Loucy (cell line): ENCODE results near the gene UNC5C.

Experiments
- H2AFZ ChIP-seq: fragments of 200-600 bp; sonication (generic); 2 replicates; pipeline ENCODE4 v1.6.0; 2016; ENCODE audit warnings: antibody characterized with exemption, mild to moderate bottlenecking, low read length, moderate library complexity
- H3F3A ChIP-seq: fragments of 200-600 bp; 2 replicates; pipeline ENCODE4 v1.6.0; 2016; ENCODE audit warnings: antibody characterized with exemption, low read depth, mild to moderate bottlenecking
- H3K27me3 ChIP-seq: fragments of 200-600 bp; sonication (generic); 2 replicates; pipeline ENCODE4 v1.6.1; 2014; ENCODE audit warnings: low read length, mild to moderate bottlenecking; ENCODE audit not compliant: insufficient read depth, poor library complexity, severe bottlenecking
- H3K36me3 ChIP-seq: fragments of 200-600 bp; sonication (generic); 2 replicates; pipeline ENCODE4 v1.6.1; 2016; ENCODE audit warnings: low read length; ENCODE audit not compliant: insufficient read depth
- H3K4me1 ChIP-seq: fragments of 200-600 bp; sonication (generic); 2 replicates; pipeline ENCODE4 v1.5.1; 2014; ENCODE audit warnings: low read length, mild to moderate bottlenecking; ENCODE audit not compliant: insufficient read depth, poor library complexity, severe bottlenecking
- H3K4me2 ChIP-seq: fragments of 200-600 bp; sonication (generic); 2 replicates; pipeline ENCODE4 v1.6.0; 2014; ENCODE audit warnings: antibody characterized with exemption, low read length, low read depth, mild to moderate bottlenecking; ENCODE audit not compliant: poor library complexity, severe bottlenecking
- H3K4me3 ChIP-seq: fragments of 200-600 bp; sonication (generic); 2 replicates; pipeline ENCODE4 v1.5.1; 2014; ENCODE audit warnings: low read length, mild to moderate bottlenecking, mixed read lengths; ENCODE audit not compliant: poor library complexity, severe bottlenecking
- H3K79me2 ChIP-seq: fragments of 200-600 bp; sonication (generic); 2 replicates; pipeline ENCODE4 v1.6.1; 2014; ENCODE audit warnings: low read length; ENCODE audit not compliant: insufficient read depth
- H3K9ac ChIP-seq: fragments of 200-600 bp; sonication (generic); 2 replicates; pipeline ENCODE4 v1.6.0; 2014; ENCODE audit warnings: mild to moderate bottlenecking, low read depth, low read length, moderate library complexity; ENCODE audit not compliant: poor library complexity, severe bottlenecking
- H3K9me2 ChIP-seq: fragments of 200-600 bp; sonication (generic); replicated peaks from 2 replicates; pipeline ENCODE4 v1.6.1; 2016; ENCODE audit warnings: low read depth, low read length, mixed read lengths
- H3K9me3 ChIP-seq: fragments of 200-600 bp; sonication (generic); 2 replicates; pipeline ENCODE4 v1.6.1; 2014; ENCODE audit warnings: mild to moderate bottlenecking, antibody characterized with exemption, low read length, low read depth; ENCODE audit not compliant: insufficient read depth
- H4K20me1 ChIP-seq: fragments of 200-600 bp; sonication (generic); 2 replicates; pipeline ENCODE4 v1.6.0; 2014; ENCODE audit warnings: antibody characterized with exemption, low read length, mild to moderate bottlenecking; ENCODE audit not compliant: insufficient read depth, poor library complexity, severe bottlenecking
- EZH2phosphoT487 ChIP-seq: fragments of 200-600 bp; IDR thresholded peaks from 2 replicates; pipeline ENCODE4 v1.6.1; 2018; ENCODE audit warnings: antibody characterized with exemption, mild to moderate bottlenecking, moderate library complexity, borderline replicate concordance
- TF ChIP-seq, protein P1 (sequence below): fragments of 200-600 bp; sonication (generic); conservative IDR thresholded peaks from 2 replicates; pipeline ENCODE4 v1.5.1; 2014; ENCODE audit warnings: mild to moderate bottlenecking, antibody characterized with exemption, low read length

UNC5C gene

DNA sequence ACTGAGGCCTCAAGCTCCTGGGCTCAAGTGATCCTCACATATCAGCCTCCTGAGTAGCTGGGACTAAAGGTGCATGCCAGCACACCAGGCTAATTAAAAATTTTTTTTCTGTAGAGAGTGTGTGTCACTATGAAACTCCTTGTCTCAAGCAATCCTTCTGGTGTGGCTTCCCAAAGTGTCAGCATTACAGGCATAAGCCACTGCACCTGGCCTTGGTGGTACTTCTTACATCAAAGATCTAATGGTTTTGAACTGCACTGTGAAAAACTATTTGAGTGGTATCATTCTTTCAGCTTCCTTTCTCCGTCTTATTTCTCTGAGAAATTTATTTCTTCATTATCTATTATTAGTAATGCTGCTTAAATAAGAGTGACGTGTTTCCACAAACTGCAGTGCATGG lies 98.5 kb downstream of the UNC5C start:
- Histone ChIP-seq H4K20me1 (no peaks in the 10 kb centered on the region), H3K36me3 (no peaks in the 10 kb centered on the region), H3K4me3 (no peak overlapping the region), H3K4me1 (no peaks in the 10 kb centered on the region), H3K9me3 (no peaks in the 10 kb centered on the region), H3K9me2 (no peaks in the 10 kb centered on the region; the same call in 1 of the 2 replicates), H2AFZ (no peak overlapping the region), H3K4me2 (no peak overlapping the region), H3K79me2 (no peaks in the 10 kb centered on the region), H3F3A (no peaks in the 10 kb centered on the region), H3K27me3 (no peaks in the 10 kb centered on the region), H3K9ac (no peak overlapping the region)
- TF ChIP-seq EZH2phosphoT487, result no peak
- TF ChIP-seq, protein P1, sequence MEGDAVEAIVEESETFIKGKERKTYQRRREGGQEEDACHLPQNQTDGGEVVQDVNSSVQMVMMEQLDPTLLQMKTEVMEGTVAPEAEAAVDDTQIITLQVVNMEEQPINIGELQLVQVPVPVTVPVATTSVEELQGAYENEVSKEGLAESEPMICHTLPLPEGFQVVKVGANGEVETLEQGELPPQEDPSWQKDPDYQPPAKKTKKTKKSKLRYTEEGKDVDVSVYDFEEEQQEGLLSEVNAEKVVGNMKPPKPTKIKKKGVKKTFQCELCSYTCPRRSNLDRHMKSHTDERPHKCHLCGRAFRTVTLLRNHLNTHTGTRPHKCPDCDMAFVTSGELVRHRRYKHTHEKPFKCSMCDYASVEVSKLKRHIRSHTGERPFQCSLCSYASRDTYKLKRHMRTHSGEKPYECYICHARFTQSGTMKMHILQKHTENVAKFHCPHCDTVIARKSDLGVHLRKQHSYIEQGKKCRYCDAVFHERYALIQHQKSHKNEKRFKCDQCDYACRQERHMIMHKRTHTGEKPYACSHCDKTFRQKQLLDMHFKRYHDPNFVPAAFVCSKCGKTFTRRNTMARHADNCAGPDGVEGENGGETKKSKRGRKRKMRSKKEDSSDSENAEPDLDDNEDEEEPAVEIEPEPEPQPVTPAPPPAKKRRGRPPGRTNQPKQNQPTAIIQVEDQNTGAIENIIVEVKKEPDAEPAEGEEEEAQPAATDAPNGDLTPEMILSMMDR, result no peak

DNA sequence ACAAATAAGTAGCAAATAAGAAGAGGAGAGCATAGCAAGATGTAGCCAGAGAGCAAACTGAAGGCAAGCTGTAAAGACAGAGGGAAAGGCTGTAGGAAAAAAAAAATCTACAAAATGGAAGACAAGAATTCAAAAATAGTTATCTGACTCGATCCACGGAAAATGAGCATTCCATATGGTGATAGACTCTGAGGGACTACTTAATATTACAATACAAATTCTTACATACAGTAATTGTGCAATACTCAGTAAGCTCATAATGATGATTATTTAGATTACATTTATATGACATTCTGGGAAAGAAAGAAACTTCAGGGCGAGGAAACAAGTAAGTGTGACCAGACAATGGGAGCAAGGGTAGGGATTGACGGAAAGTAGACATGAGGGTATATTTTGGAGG lies 102.6 kb downstream of the UNC5C start:
- no peak overlapping the region for H3K4me2 ChIP-seq
- no peaks in the 10 kb centered on the region for H3K9me2 ChIP-seq
- H3K9me3 ChIP-seq, result no peaks in the 10 kb centered on the region
- no peaks in the 10 kb centered on the region for H3K79me2 ChIP-seq
- TF ChIP-seq, protein P1, result no peak
- TF ChIP-seq EZH2phosphoT487, result no peak
- H3K4me3 ChIP-seq, result no peak overlapping the region
- H3K36me3 ChIP-seq, result no peaks in the 10 kb centered on the region
- no peaks in the 10 kb centered on the region for H3K27me3 ChIP-seq
- H3K4me1 ChIP-seq, result no peaks in the 10 kb centered on the region
- H2AFZ ChIP-seq, result no peak overlapping the region
- H4K20me1 ChIP-seq, result no peaks in the 10 kb centered on the region
- H3K9ac ChIP-seq, result no peak overlapping the region
- H3F3A ChIP-seq, result no peaks in the 10 kb centered on the region

DNA sequence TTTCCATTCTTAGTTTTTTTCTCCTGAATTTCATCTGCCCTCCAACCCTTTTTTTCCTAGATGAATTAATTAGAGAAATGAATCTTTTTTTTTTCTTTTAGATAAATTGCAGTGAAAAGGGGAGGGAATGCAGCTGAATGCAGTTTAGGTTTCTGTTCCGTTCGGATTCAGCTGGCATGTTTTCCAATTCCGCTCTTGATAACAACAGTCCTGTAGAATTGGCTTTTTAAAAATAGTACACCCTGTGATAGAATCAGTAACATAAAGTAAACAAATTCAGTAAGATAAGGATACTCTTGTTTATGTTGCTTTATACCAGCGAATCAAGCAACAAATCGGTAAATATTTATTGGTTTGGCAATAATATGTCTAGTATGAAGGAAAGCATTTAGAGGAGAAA lies 103.5 kb downstream of the UNC5C start:
- Histone ChIP-seq H3K9ac (no peak overlapping the region), H2AFZ (no peak overlapping the region), H3K36me3 (no peaks in the 10 kb centered on the region), H3K4me1 (no peaks in the 10 kb centered on the region), H3K9me2 (no peaks in the 10 kb centered on the region), H4K20me1 (no peaks in the 10 kb centered on the region), H3K4me2 (no peak overlapping the region), H3K9me3 (no peaks in the 10 kb centered on the region), H3F3A (no peaks in the 10 kb centered on the region), H3K27me3 (no peaks in the 10 kb centered on the region), H3K4me3 (no peak overlapping the region), H3K79me2 (no peaks in the 10 kb centered on the region)
- no peak for TF ChIP-seq EZH2phosphoT487
- TF ChIP-seq, protein P1, result no peak
